GM21515 (cell line): Measurements from ENCODE around the gene SIRT2.
"Not testable (repeated sequence)": the region's sequence is repeated elsewhere in the genome, so short reads cannot be mapped to it uniquely, and the experiment has no call there.

ENCODE experiments used
- ATAC-seq: cut with Tn5 transposase; IDR thresholded peaks from one replicate; pipeline ENCODE4 v1.9.1; 2021; ENCODE audit not compliant: unreplicated experiment

Gene SIRT2

GRCh38 chr19:38830039-38830733 lies 69.2 kb downstream of the SIRT2 start:
- ATAC-seq: no peak

GRCh38 chr19:38829203-38829602 lies 70.2 kb downstream of the SIRT2 start:
- not testable (repeated sequence) for ATAC-seq
